H1 (cell line): ENCODE measurements around the gene CENPC. TPM values are rescaled to one million over a fixed set of nuclear protein-coding genes. Genes with fewer than 3 reads are reported as not detected.

ENCODE experiments used
- CTCF ChIA-PET: fragments of 300-600 bp; sonication (Branson Sonifier 250); formaldehyde crosslinking; loops from one replicate; lab custom pipeline; 2021; ENCODE audit not compliant: partially characterized antibody; lab: Charles Lee
- POLR2A ChIA-PET: fragments of 300-600 bp; sonication (Branson Sonifier 250); formaldehyde crosslinking; loops from one replicate; lab custom pipeline; 2021; ENCODE audit warnings: inconsistent platforms; ENCODE audit not compliant: partially characterized antibody; lab: Charles Lee
- DNase-seq, 2 experiments: peaks; one replicate each; pipeline versions ENCODE4 v3.0.0 to v3.0.0-alpha.2; 2010 to 2022; ENCODE audit warnings: low spot score in 2 of 2, low read depth in 1 of 2, mixed read lengths in 1 of 2
- FAIRE-seq: peaks from 2 replicates; lab custom pipeline; 2011; peaks lifted over from hg19 to GRCh38; lab: Jason Lieb, UNC
- H2AFZ ChIP-seq: 2 replicates; pipeline ENCODE4 v1.8.1; 2012; ENCODE audit warnings: low read length, inconsistent platforms
- H2AK5ac ChIP-seq: 2 replicates; pipeline ENCODE4 v1.6.1; 2013; ENCODE audit warnings: low read depth, low read length
- H2BK120ac ChIP-seq: replicated peaks from 2 replicates; pipeline ENCODE3; 2013; ENCODE audit warnings: low read depth, low read length, inconsistent platforms
- H2BK12ac ChIP-seq: 2 replicates; pipeline ENCODE4 v1.6.1; 2013; ENCODE audit warnings: low read depth, low read length
- H2BK15ac ChIP-seq: 2 replicates; pipeline ENCODE4 v1.6.1; 2013; ENCODE audit warnings: low read length
- H2BK20ac ChIP-seq: 2 replicates; pipeline ENCODE4 v1.6.1; 2013; ENCODE audit warnings: low read length
- H2BK5ac ChIP-seq: 2 replicates; pipeline ENCODE4 v1.6.1; 2013; ENCODE audit warnings: low read depth, low read length
- H3K14ac ChIP-seq: 2 replicates; pipeline ENCODE4 v1.6.1; 2013; ENCODE audit warnings: inconsistent platforms; ENCODE audit not compliant: insufficient read length
- H3K18ac ChIP-seq: 2 replicates; pipeline ENCODE4 v1.6.1; 2013; ENCODE audit warnings: low read length; ENCODE audit errors: extremely low read depth
- H3K23ac ChIP-seq: 2 replicates; pipeline ENCODE4 v1.6.1; 2013; ENCODE audit warnings: inconsistent platforms; ENCODE audit not compliant: insufficient read length
- H3K23me2 ChIP-seq: 2 replicates; pipeline ENCODE4 v1.6.1; 2013; ENCODE audit warnings: low read depth, low read length
- H3K27ac ChIP-seq: 2 replicates; pipeline ENCODE4 v1.6.1; 2011; ENCODE audit warnings: low read depth, low read length, inconsistent platforms
- H3K27me3 ChIP-seq, 4 experiments: replicated peaks in 1 of 4; 1 replicate in 1 of 4; 2 replicates in 3 of 4; pipeline versions ENCODE4 v1.6.1 to v1.8.1; 2011 to 2013; ENCODE audit warnings: low read length in 3 of 4, mild to moderate bottlenecking in 3 of 4, inconsistent platforms in 2 of 4, mixed read lengths in 2 of 4, moderate library complexity in 1 of 4; ENCODE audit not compliant: control insufficient read depth in 3 of 4, insufficient read depth in 3 of 4; ENCODE audit errors: extremely low read depth in 1 of 4
- H3K36me3 ChIP-seq, 4 experiments: 2 replicates each; pipeline versions ENCODE4 v1.6.1 to v1.8.1; 2011 to 2013; ENCODE audit warnings: mild to moderate bottlenecking in 4 of 4, low read length in 3 of 4, moderate library complexity in 2 of 4, control low read depth in 1 of 4, inconsistent platforms in 1 of 4; ENCODE audit not compliant: insufficient read depth in 4 of 4, control insufficient read depth in 2 of 4
- H3K4ac ChIP-seq: replicated peaks from 2 replicates; pipeline ENCODE3; 2013; ENCODE audit warnings: low read length, low read depth, mixed read lengths, inconsistent platforms; ENCODE audit not compliant: insufficient read length
- H3K4me1 ChIP-seq, 4 experiments: replicated peaks in 1 of 4; 1 replicate in 1 of 4; 2 replicates in 3 of 4; pipeline versions ENCODE4 v1.6.1 to v1.8.1; 2011 to 2013; ENCODE audit warnings: low read length in 3 of 4, inconsistent platforms in 2 of 4, mixed read lengths in 1 of 4; ENCODE audit not compliant: insufficient read depth in 4 of 4, control insufficient read depth in 3 of 4
- H3K4me2 ChIP-seq, 2 experiments: 2 replicates each; pipeline versions ENCODE4 v1.6.1 to v1.8.1; 2011 to 2013; ENCODE audit warnings: low read depth in 2 of 2, low read length in 2 of 2, control low read depth in 1 of 2, inconsistent platforms in 1 of 2, mild to moderate bottlenecking in 1 of 2; ENCODE audit not compliant: insufficient read depth in 1 of 2
- H3K4me3 ChIP-seq, 4 experiments: fragments of 200-600, 300-600 bp in 1 of 4; sonication (generic), shearing (Covaris generic), sonication (Bioruptor Twin) in 1 of 4; 2 replicates each; pipeline versions ENCODE4 v1.5.1 to v1.8.1; 2011 to 2016; ENCODE audit warnings: low read length in 4 of 4, low read depth in 3 of 4, control low read depth in 2 of 4, inconsistent platforms in 2 of 4, mild to moderate bottlenecking in 2 of 4, mixed read lengths in 1 of 4, moderate library complexity in 1 of 4; ENCODE audit not compliant: insufficient read depth in 2 of 4; ENCODE audit errors: extremely low read depth in 1 of 4
- H3K56ac ChIP-seq: replicated peaks from 2 replicates; pipeline ENCODE3; 2013; ENCODE audit warnings: low read depth, mild to moderate bottlenecking, mixed read lengths, low read length, inconsistent platforms; ENCODE audit not compliant: insufficient read length
- H3K79me1 ChIP-seq: 2 replicates; pipeline ENCODE4 v1.6.1; 2013; ENCODE audit warnings: low read depth, low read length, control low read depth
- H3K79me2 ChIP-seq, 2 experiments: 2 replicates each; pipeline versions ENCODE4 v1.6.1 to v1.8.1; 2012 to 2013; ENCODE audit warnings: low read length in 2 of 2, mild to moderate bottlenecking in 2 of 2, inconsistent platforms in 1 of 2; ENCODE audit not compliant: insufficient read depth in 2 of 2, control insufficient read depth in 1 of 2
- H3K9ac ChIP-seq, 4 experiments: replicated peaks in 1 of 4; 1 replicate in 1 of 4; 2 replicates in 3 of 4; pipeline versions ENCODE4 v1.6.1 to v1.8.1; 2011 to 2013; ENCODE audit warnings: low read depth in 3 of 4, low read length in 3 of 4, control low read depth in 2 of 4, mild to moderate bottlenecking in 2 of 4, moderate library complexity in 2 of 4, inconsistent platforms in 1 of 4; ENCODE audit errors: extremely low read depth in 1 of 4
- H3K9me3 ChIP-seq, 2 experiments: 2 replicates each; pipeline versions ENCODE4 v1.6.1 to v1.8.1; 2012 to 2013; ENCODE audit warnings: mild to moderate bottlenecking in 2 of 2, moderate library complexity in 2 of 2, control low read depth in 1 of 2, inconsistent platforms in 1 of 2, low read depth in 1 of 2, low read length in 1 of 2, mixed read lengths in 1 of 2; ENCODE audit not compliant: insufficient read depth in 2 of 2
- H4K20me1 ChIP-seq, 2 experiments: replicated peaks in 1 of 2; 2 replicates each; pipeline versions ENCODE3 to v1.8.1; 2011 to 2013; ENCODE audit warnings: inconsistent platforms in 2 of 2, low read length in 2 of 2, mild to moderate bottlenecking in 1 of 2; ENCODE audit not compliant: insufficient read depth in 2 of 2, control insufficient read depth in 1 of 2
- H4K5ac ChIP-seq: 2 replicates; pipeline ENCODE4 v1.6.1; 2013; ENCODE audit warnings: low read length, low read depth, mixed read lengths, inconsistent platforms; ENCODE audit not compliant: insufficient read length
- H4K8ac ChIP-seq: 2 replicates; pipeline ENCODE4 v1.8.0; 2013; ENCODE audit warnings: mild to moderate bottlenecking, moderate library complexity, low read length, inconsistent platforms; ENCODE audit not compliant: insufficient read depth; ENCODE audit errors: extremely low read depth
- H4K91ac ChIP-seq: replicated peaks from 2 replicates; pipeline ENCODE3; 2013; ENCODE audit warnings: low read length, mixed read lengths, inconsistent platforms; ENCODE audit not compliant: insufficient read length
- CBX5 ChIP-seq: fragments of 300-800, 300-1000 bp; sonication (generic); IDR thresholded peaks from 2 replicates; pipeline ENCODE4 v1.7.1; 2016; ENCODE audit warnings: antibody characterized with exemption, low read length, low read depth
- CTBP2 ChIP-seq: IDR thresholded peaks from 2 replicates; pipeline ENCODE4 v1.7.0; 2011; ENCODE audit warnings: borderline replicate concordance, mild to moderate bottlenecking, moderate library complexity, mixed read lengths, low read length; ENCODE audit not compliant: insufficient read depth, insufficient read length
- EP300 ChIP-seq, 2 experiments: IDR thresholded peaks; 1 replicate in 1 of 2; 2 replicates in 1 of 2; pipeline ENCODE4 v1.6.1; 2011 to 2012; ENCODE audit warnings: low read depth in 2 of 2, low read length in 2 of 2, mild to moderate bottlenecking in 2 of 2, borderline replicate concordance in 1 of 2, inconsistent platforms in 1 of 2, moderate library complexity in 1 of 2
- GTF2F1 ChIP-seq: IDR thresholded peaks from 2 replicates; pipeline ENCODE4 v1.6.1; 2012; ENCODE audit warnings: low read depth, low read length, improper control_type of control experiment, borderline replicate concordance
- JUND ChIP-seq: IDR thresholded peaks from 2 replicates; pipeline ENCODE4 v1.6.1; 2011; ENCODE audit warnings: mild to moderate bottlenecking, improper control_type of control experiment, low read length
- POU5F1 ChIP-seq: IDR thresholded peaks from 2 replicates; pipeline ENCODE4 v1.6.1; 2011; ENCODE audit warnings: low read depth, mild to moderate bottlenecking, low read length, moderate library complexity
- SAP30 ChIP-seq: fragments of 300-600 bp; sonication (generic); IDR thresholded peaks from 2 replicates; pipeline ENCODE4 v1.7.1; 2012; ENCODE audit warnings: low read length, moderate library complexity, mild to moderate bottlenecking, inconsistent platforms; ENCODE audit not compliant: insufficient read depth, insufficient replicate concordance
- SIRT6 ChIP-seq: IDR thresholded peaks from one replicate; pipeline ENCODE4 v1.7.1; 2012; ENCODE audit warnings: low read length, inconsistent platforms
- USF2 ChIP-seq: IDR thresholded peaks from 2 replicates; pipeline ENCODE4 v1.6.1; 2011; ENCODE audit warnings: low read length, improper control_type of control experiment
- WGBS, 2 experiments: shearing (Covaris generic) in 1 of 2; methylation state at CpG; one replicate each; pipeline versions ENCODE4 v1.1.6 to v1.1.7; 2013 to 2015; ENCODE audit warnings: low lambda C conversion rate in 2 of 2, mixed read lengths in 2 of 2, inconsistent platforms in 1 of 2, low coverage in 1 of 2, missing lambda C conversion rate in 1 of 2; ENCODE audit not compliant: insufficient replicate concordance in 2 of 2, insufficient coverage in 1 of 2, insufficient read length in 1 of 2; ENCODE audit errors: extremely low coverage in 1 of 2, missing lambda C conversion rate in 1 of 2; 5-methylcytosine and 5-hydroxymethylcytosine counted together
- polyA plus RNA-seq, 7 experiments: library from polyadenylated mRNA; depleted of rRNA in 3 of 7; stranded (reverse) in 5 of 7; unstranded in 2 of 7; fragments of >200 nt in 5 of 7; fragments of 200-250 nt in 2 of 7; gene quantifications; 1 replicate in 5 of 7; 2 replicates in 1 of 7; 4 replicates in 1 of 7; pipeline versions ENCODE4 v1.2.1 to v1.2.3, GENCODE V29; 2011 to 2013; ENCODE audit warnings: missing spikeins in 2 of 7, mixed read lengths in 2 of 7
- total RNA-seq: library from RNA; stranded (reverse); fragmentation: NEBNext Ultra II Directional; extraction: Animal tissue kit (Norgen Biotek cat#: 25700); gene quantifications from 2 replicates; pipeline ENCODE4 v1.2.1, GENCODE V29; 2021

Gene CENPC
- total and polyA plus RNA-seq, 2 of the 8 experiments (the other 6 are each of a cell fraction or from before 2014, with no cell fraction given): 2.8 to 15.7 TPM

GRCh38 chr4:67554096-67554495 lies 8.8 kb upstream of the CENPC start:
- POLR2A ChIA-PET: interaction anchor here (1.4 kb wide), 1 partner anchor 9 kb away, joined by 3 read pairs; the partner anchor contains the start of gene CENPC
- H3K27ac ChIP-seq: no peak overlapping the region

More at GRCh38 chr4:67554096-67554495, 8.8 kb upstream of the CENPC start:
- no peak overlapping the region for H2AK5ac ChIP-seq
- no peaks in the 10 kb centered on the region for H3K23me2 ChIP-seq
- H2BK20ac ChIP-seq: no peak overlapping the region
- H3K4me2 ChIP-seq: no peak overlapping the region
- DNase-seq: no peak
- 95% methylated on average over 3 of the region's 3 CpGs; no CpG with 5 or more reads in 1 of the 2 experiments for WGBS, 2 experiments
- no peak overlapping the region for H2BK120ac ChIP-seq
- FAIRE-seq: no peak
- no peaks in the 10 kb centered on the region for H3K9me3 ChIP-seq
- CTCF ChIA-PET: no interaction called here
- no peak overlapping the region for H3K56ac ChIP-seq
- H3K79me1 ChIP-seq: no peaks in the 10 kb centered on the region
- no peaks in the 10 kb centered on the region for H3K27me3 ChIP-seq
- no peak overlapping the region for H4K91ac ChIP-seq
- no peaks in the 10 kb centered on the region for H3K4me1 ChIP-seq
- H3K18ac ChIP-seq: no peak overlapping the region
- no peak overlapping the region for H3K9ac ChIP-seq
- H3K36me3 ChIP-seq: no peaks in the 10 kb centered on the region
- H3K4me3 ChIP-seq: no peak overlapping the region
- no peak overlapping the region for H2AFZ ChIP-seq
- no peak overlapping the region for H3K14ac ChIP-seq
- no peak overlapping the region for H2BK5ac ChIP-seq
- H4K20me1 ChIP-seq: no peaks in the 10 kb centered on the region
- no peaks in the 10 kb centered on the region for H3K79me2 ChIP-seq
- H3K4ac ChIP-seq: no peak overlapping the region
- H4K8ac ChIP-seq: no peak overlapping the region
- H4K5ac ChIP-seq: no peak overlapping the region
- TF ChIP-seq POU5F1 (no peak), EP300 (IDR thresholded peaks at IDR 0.05; ENCODE audit: borderline replicate concordance in 1 of 2, low read depth in 2 of 2, low read length in 2 of 2) (no peak), CBX5 (no peak), SAP30 (no peak), CTBP2 (no peak), USF2 (no peak), JUND (no peak), GTF2F1 (no peak), SIRT6 (no peak)
- H2BK15ac ChIP-seq: no peak overlapping the region
- no peak overlapping the region for H2BK12ac ChIP-seq
- H3K23ac ChIP-seq: no peak overlapping the region
